ENCODE data around the gene AKAP8.

GRCh38 chr19:15368798-15369593, 10.6 kb downstream of the AKAP8 start:
- TF ChIP-seq CTCF (IDR thresholded peaks at IDR 0.05) (no peak), POLR2A (IDR thresholded peaks at IDR 0.05) (no peak)

Measured in ovary (tissue), 3 donors.